Cardiac fibroblast (primary cell): ENCODE measurements around the gene TPGS1.

Experiments used
- DNase-seq, 2 donors: peaks; one replicate each; pipeline versions ENCODE4 v3.0.0 to v3.0.0-alpha.2; 2010; ENCODE audit warnings: low read depth in 2 of 2
- H3K4me3 ChIP-seq, 2 donors: replicated peaks in 1 of 2; 1 replicate in 1 of 2; 2 replicates in 1 of 2; pipeline ENCODE4 v1.5.1; 2011; ENCODE audit warnings: low read depth in 2 of 2, low read length in 2 of 2, mild to moderate bottlenecking in 2 of 2, moderate library complexity in 1 of 2
- CTCF ChIP-seq: IDR thresholded peaks from one replicate; pipeline ENCODE4 v1.5.1; 2011; ENCODE audit warnings: low read depth, mild to moderate bottlenecking, low read length, inconsistent platforms

Gene TPGS1

GRCh38 chr19:461721-462551 is 45.4 kb upstream of the TPGS1 start:
- DNase-seq = no peak
- no peak overlapping the region for H3K4me3 ChIP-seq
- no peak for TF ChIP-seq CTCF

GRCh38 chr19:463483-464207 is 43.7 kb upstream of the TPGS1 start:
- H3K4me3 ChIP-seq = no peak overlapping the region
- DNase-seq = no peak
- no peak for TF ChIP-seq CTCF

- no peak for TF ChIP-seq CTCF
- no peak for DNase-seq
- H3K4me3 ChIP-seq = no peak overlapping the region
Observed at GRCh38 chr19:464208-464545, 43.1 kb upstream of the TPGS1 start.

- no peak for TF ChIP-seq CTCF
- no peak for DNase-seq
- no peak overlapping the region for H3K4me3 ChIP-seq
Observed at GRCh38 chr19:465056-465816, 42.1 kb upstream of the TPGS1 start.

GRCh38 chr19:467554-467953 is 39.7 kb upstream of the TPGS1 start:
- no peak for DNase-seq
- H3K4me3 ChIP-seq = no peak overlapping the region
- no peak for TF ChIP-seq CTCF

- no peak for TF ChIP-seq CTCF
- no peak for DNase-seq
Observed at GRCh38 chr19:468587-469256, 38.6 kb upstream of the TPGS1 start.

More at GRCh38 chr19:468587-469256, 38.6 kb upstream of the TPGS1 start:
- H3K4me3 ChIP-seq = no peak overlapping the region
